Astrocyte (in vitro differentiated cells and primary cell): ENCODE results near the gene ZBTB22. TPM values are rescaled to one million over a fixed set of nuclear protein-coding genes. Genes with fewer than 3 reads are reported as not detected.

Experiments used
- DNase-seq: peaks from one replicate; pipeline ENCODE4 v3.0.0-alpha.2; 2010; ENCODE audit warnings: low read depth
- FAIRE-seq: peaks from 2 replicates; lab custom pipeline; 2011; peaks lifted over from hg19 to GRCh38; lab: Jason Lieb, UNC
- H2AFZ ChIP-seq: 2 replicates; pipeline ENCODE4 v1.6.0; 2012; ENCODE audit warnings: low read depth, low read length, inconsistent platforms
- H3K27ac ChIP-seq: 2 replicates; pipeline ENCODE4 v1.5.1; 2011; ENCODE audit warnings: low read depth, low read length, inconsistent platforms
- H3K27me3 ChIP-seq: 2 replicates; pipeline ENCODE4 v1.6.0; 2011; ENCODE audit warnings: low read length, inconsistent platforms; ENCODE audit not compliant: insufficient read depth
- H3K36me3 ChIP-seq: 2 replicates; pipeline ENCODE4 v1.5.1; 2011; ENCODE audit warnings: low read length, inconsistent platforms; ENCODE audit not compliant: insufficient read depth
- H3K4me1 ChIP-seq: 2 replicates; pipeline ENCODE4 v1.5.1; 2011; ENCODE audit warnings: low read length, inconsistent platforms; ENCODE audit not compliant: insufficient read depth
- H3K4me2 ChIP-seq: 2 replicates; pipeline ENCODE4 v1.6.0; 2012; ENCODE audit warnings: low read length, inconsistent platforms
- H3K4me3 ChIP-seq: 2 replicates; pipeline ENCODE4 v1.5.1; 2011; ENCODE audit warnings: low read depth, mild to moderate bottlenecking, low read length, inconsistent platforms; ENCODE audit not compliant: insufficient read depth
- H3K79me2 ChIP-seq: 2 replicates; pipeline ENCODE4 v1.6.0; 2012; ENCODE audit warnings: mild to moderate bottlenecking, low read length, inconsistent platforms; ENCODE audit not compliant: insufficient read depth
- H3K9ac ChIP-seq: 2 replicates; pipeline ENCODE4 v1.6.0; 2012; ENCODE audit warnings: mild to moderate bottlenecking, low read length, inconsistent platforms
- H3K9me3 ChIP-seq: 2 replicates; pipeline ENCODE4 v1.5.1; 2012; ENCODE audit warnings: low read depth, mild to moderate bottlenecking, low read length, inconsistent platforms; ENCODE audit not compliant: insufficient read depth
- H4K20me1 ChIP-seq: 2 replicates; pipeline ENCODE4 v1.6.0; 2012; ENCODE audit warnings: low read length, inconsistent platforms; ENCODE audit not compliant: insufficient read depth
- H3K27ac Mint-ChIP-seq: one replicate; pipeline ENCODE4 v1.8.0; 2021; ENCODE audit warnings: mild to moderate bottlenecking, mixed read lengths; ENCODE audit not compliant: unreplicated experiment
- H3K27me3 Mint-ChIP-seq: one replicate; pipeline ENCODE4 v1.8.0; 2021; ENCODE audit warnings: low read depth, mixed read lengths; ENCODE audit not compliant: unreplicated experiment
- H3K36me3 Mint-ChIP-seq: one replicate; pipeline ENCODE4 v1.8.0; 2021; ENCODE audit warnings: low read depth, mixed read lengths; ENCODE audit not compliant: unreplicated experiment
- H3K4me1 Mint-ChIP-seq: one replicate; pipeline ENCODE4 v1.8.0; 2021; ENCODE audit warnings: low read depth, mixed read lengths; ENCODE audit not compliant: unreplicated experiment
- H3K4me3 Mint-ChIP-seq: one replicate; pipeline ENCODE4 v1.8.0; 2021; ENCODE audit warnings: mild to moderate bottlenecking, moderate library complexity, mixed read lengths; ENCODE audit not compliant: unreplicated experiment
- H3K9me3 Mint-ChIP-seq: one replicate; pipeline ENCODE4 v1.8.0; 2021; ENCODE audit warnings: mild to moderate bottlenecking, mixed read lengths; ENCODE audit not compliant: unreplicated experiment
- EZH2 ChIP-seq: IDR thresholded peaks from 2 replicates; pipeline ENCODE4 v1.6.1; 2012; ENCODE audit warnings: mild to moderate bottlenecking, low read length, inconsistent platforms; ENCODE audit not compliant: insufficient read depth
- total RNA-seq: library from RNA; stranded (reverse); gene quantifications from 2 replicates; pipeline ENCODE4 v1.2.1, GENCODE V29; 2021
- TF ChIP-seq, protein P1 (sequence below): IDR thresholded peaks from 2 replicates; pipeline ENCODE4 v1.5.1; 2011; ENCODE audit warnings: low read depth, mild to moderate bottlenecking, inconsistent platforms, low read length, moderate library complexity; ENCODE audit not compliant: insufficient read depth

ZBTB22 gene
- total RNA-seq, 1 donor from 2014 or later, result 13.1 TPM

DNA sequence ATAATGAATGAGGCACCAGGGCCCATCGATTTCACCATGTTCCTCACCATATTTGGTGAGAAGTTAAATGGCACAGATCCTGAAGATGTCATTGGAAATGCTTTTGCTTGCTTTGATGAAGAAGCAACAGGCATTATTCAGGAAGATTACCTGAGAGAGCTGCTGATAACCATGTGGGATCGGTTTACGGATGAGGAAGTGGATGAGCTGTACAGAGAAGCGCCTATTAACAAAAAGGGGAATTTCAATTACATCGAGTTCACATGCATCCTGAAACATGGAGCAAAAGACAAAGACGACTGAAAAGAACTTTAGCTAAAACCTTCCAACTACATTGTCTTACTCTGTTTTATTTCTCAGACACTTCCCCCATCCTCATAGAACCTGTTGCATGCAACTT is 21.6 kb upstream of the ZBTB22 start:
- Histone ChIP-seq H3K4me1 (no peaks in the 10 kb centered on the region), H4K20me1 (no peaks in the 10 kb centered on the region), H3K27ac (no peak overlapping the region), H3K4me3 (no peak overlapping the region), H3K27me3 (no peaks in the 10 kb centered on the region), H3K9ac (no peak overlapping the region), H2AFZ (no peak overlapping the region), H3K4me2 (no peak overlapping the region), H3K79me2 (no peaks in the 10 kb centered on the region), H3K9me3 (no peaks in the 10 kb centered on the region), H3K36me3 (no peaks in the 10 kb centered on the region)
- DNase-seq (no peak), FAIRE-seq (no peak)
- Mint-ChIP-seq H3K9me3 (no peaks in the 10 kb centered on the region), H3K36me3 (no peaks in the 10 kb centered on the region), H3K4me3 (no peak overlapping the region), H3K4me1 (no peaks in the 10 kb centered on the region), H3K27ac (no peak overlapping the region), H3K27me3 (peaks cover 18% of the 10 kb centered on the region)
- TF ChIP-seq EZH2, result no peak
- TF ChIP-seq, protein P1, sequence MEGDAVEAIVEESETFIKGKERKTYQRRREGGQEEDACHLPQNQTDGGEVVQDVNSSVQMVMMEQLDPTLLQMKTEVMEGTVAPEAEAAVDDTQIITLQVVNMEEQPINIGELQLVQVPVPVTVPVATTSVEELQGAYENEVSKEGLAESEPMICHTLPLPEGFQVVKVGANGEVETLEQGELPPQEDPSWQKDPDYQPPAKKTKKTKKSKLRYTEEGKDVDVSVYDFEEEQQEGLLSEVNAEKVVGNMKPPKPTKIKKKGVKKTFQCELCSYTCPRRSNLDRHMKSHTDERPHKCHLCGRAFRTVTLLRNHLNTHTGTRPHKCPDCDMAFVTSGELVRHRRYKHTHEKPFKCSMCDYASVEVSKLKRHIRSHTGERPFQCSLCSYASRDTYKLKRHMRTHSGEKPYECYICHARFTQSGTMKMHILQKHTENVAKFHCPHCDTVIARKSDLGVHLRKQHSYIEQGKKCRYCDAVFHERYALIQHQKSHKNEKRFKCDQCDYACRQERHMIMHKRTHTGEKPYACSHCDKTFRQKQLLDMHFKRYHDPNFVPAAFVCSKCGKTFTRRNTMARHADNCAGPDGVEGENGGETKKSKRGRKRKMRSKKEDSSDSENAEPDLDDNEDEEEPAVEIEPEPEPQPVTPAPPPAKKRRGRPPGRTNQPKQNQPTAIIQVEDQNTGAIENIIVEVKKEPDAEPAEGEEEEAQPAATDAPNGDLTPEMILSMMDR, result no peak

DNA sequence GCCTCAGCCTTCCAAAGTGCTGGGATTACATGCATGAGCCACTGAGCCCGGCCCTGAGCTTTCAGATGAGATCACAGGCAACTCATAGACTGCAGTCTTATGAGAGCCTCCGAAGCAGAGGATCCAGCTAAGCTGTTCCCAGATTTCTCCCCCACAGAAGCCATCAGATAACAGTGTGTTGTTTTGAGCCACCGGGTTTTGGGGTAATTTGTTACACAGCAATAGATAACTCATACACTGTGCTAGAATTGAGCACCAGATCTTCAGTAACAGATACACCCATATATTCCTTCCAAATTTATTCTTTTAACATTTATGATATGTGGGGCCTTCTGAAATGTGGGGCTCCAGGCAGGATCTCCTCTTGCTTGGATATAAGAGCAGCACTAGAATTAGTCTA is 19.0 kb upstream of the ZBTB22 start:
- no peak overlapping the region for H2AFZ ChIP-seq
- H4K20me1 ChIP-seq, result no peaks in the 10 kb centered on the region
- no peak for DNase-seq
- no peaks in the 10 kb centered on the region for H3K27me3 ChIP-seq
- Mint-ChIP-seq H3K4me3 (no peak overlapping the region), H3K9me3 (no peaks in the 10 kb centered on the region), H3K36me3 (no peaks in the 10 kb centered on the region), H3K4me1 (no peaks in the 10 kb centered on the region), H3K27ac (no peak overlapping the region), H3K27me3 (peaks cover 18% of the 10 kb centered on the region)
- no peak overlapping the region for H3K27ac ChIP-seq
- no peak for TF ChIP-seq EZH2
- TF ChIP-seq, protein P1, result no peak
- H3K4me2 ChIP-seq, result no peak overlapping the region
- no peak overlapping the region for H3K4me3 ChIP-seq
- H3K4me1 ChIP-seq, result no peaks in the 10 kb centered on the region
- no peaks in the 10 kb centered on the region for H3K36me3 ChIP-seq
- H3K79me2 ChIP-seq, result no peaks in the 10 kb centered on the region
- FAIRE-seq, result no peak
- H3K9me3 ChIP-seq, result no peaks in the 10 kb centered on the region
- H3K9ac ChIP-seq, result no peak overlapping the region

DNA sequence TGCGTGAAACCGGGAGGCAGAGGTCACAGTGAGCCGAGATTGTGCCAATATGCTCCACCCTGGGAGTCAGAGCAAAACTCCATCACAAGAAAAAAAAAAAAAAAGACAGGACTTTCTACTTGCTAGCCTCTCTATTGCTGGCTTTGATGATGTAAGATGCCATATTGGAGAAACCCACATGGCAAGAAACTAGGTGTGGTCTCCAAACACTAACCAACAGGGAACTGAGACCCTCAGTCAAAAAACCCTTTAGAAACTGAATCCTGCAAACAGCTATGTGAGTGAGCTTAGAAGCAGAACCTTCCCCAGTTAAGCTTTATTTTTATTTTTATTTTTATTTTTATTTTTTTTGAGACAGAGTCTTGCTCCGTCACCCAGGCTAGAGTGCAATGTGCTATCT is 18.4 kb upstream of the ZBTB22 start:
- DNase-seq, result no peak
- TF ChIP-seq, protein P1, result no peak
- TF ChIP-seq EZH2, result no peak
- Mint-ChIP-seq H3K4me1 (no peaks in the 10 kb centered on the region), H3K27ac (no peak overlapping the region), H3K36me3 (no peaks in the 10 kb centered on the region), H3K27me3 (peaks cover 18% of the 10 kb centered on the region), H3K9me3 (no peaks in the 10 kb centered on the region), H3K4me3 (no peak overlapping the region)
- H3K4me2 ChIP-seq, result no peak overlapping the region
- no peak for FAIRE-seq
- H3K27ac ChIP-seq, result no peak overlapping the region
- H3K79me2 ChIP-seq, result no peaks in the 10 kb centered on the region
- no peaks in the 10 kb centered on the region for H3K36me3 ChIP-seq
- no peak overlapping the region for H3K9ac ChIP-seq
- H3K4me3 ChIP-seq, result no peak overlapping the region
- H3K4me1 ChIP-seq, result no peaks in the 10 kb centered on the region
- no peaks in the 10 kb centered on the region for H3K27me3 ChIP-seq
- no peaks in the 10 kb centered on the region for H4K20me1 ChIP-seq
- H2AFZ ChIP-seq, result no peak overlapping the region
- H3K9me3 ChIP-seq, result no peaks in the 10 kb centered on the region
